Measurements from ENCODE around the gene STH.

STH gene

GRCh38 chr17:45997624-45998023, 1.4 kb upstream of the STH start:
- Histone ChIP-seq H2BK120ac (ENCODE audit: low read depth, low read length) (no peak overlapping the region), H3K79me2 (ENCODE audit: control insufficient read depth, insufficient read depth, low read length) (no peaks in the 10 kb centered on the region), H3K27me3 (ENCODE audit: insufficient read depth, low read length, poor library complexity) (no peaks in the 10 kb centered on the region), H4K8ac (ENCODE audit: low read depth, low read length) (no peak overlapping the region), H3K4me3 (ENCODE audit: low read length) (no peak overlapping the region), H3K4ac (ENCODE audit: low read depth, low read length) (no peak overlapping the region), H3K18ac (ENCODE audit: low read length) (no peak overlapping the region), H4K5ac (ENCODE audit: low read length) (no peak overlapping the region), H2BK15ac (replicated peaks; ENCODE audit: low read depth) (no peak overlapping the region), H3K9ac (ENCODE audit: low read length) (no peak overlapping the region), H3K36me3 (ENCODE audit: control insufficient read depth, insufficient read depth, low read length) (no peaks in the 10 kb centered on the region), H3K23ac (ENCODE audit: low read length) (no peak overlapping the region), H2BK5ac (ENCODE audit: low read length) (no peak overlapping the region), H3K79me1 (ENCODE audit: low read length) (no peaks in the 10 kb centered on the region), H3K4me2 (ENCODE audit: low read length) (no peak overlapping the region), H2AK5ac (ENCODE audit: low read length) (no peak overlapping the region), H3K4me1 (ENCODE audit: control insufficient read depth, low read depth, low read length) (no peaks in the 10 kb centered on the region), H3K56ac (ENCODE audit: low read length) (no peak overlapping the region), H3K27ac (ENCODE audit: low read depth, low read length) (no peak overlapping the region)
- no CpG with 5 or more reads among the region's 9 CpGs for WGBS (ENCODE audit: extremely low coverage, insufficient coverage, low lambda C conversion rate)
- no peak for DNase-seq

DNA sequence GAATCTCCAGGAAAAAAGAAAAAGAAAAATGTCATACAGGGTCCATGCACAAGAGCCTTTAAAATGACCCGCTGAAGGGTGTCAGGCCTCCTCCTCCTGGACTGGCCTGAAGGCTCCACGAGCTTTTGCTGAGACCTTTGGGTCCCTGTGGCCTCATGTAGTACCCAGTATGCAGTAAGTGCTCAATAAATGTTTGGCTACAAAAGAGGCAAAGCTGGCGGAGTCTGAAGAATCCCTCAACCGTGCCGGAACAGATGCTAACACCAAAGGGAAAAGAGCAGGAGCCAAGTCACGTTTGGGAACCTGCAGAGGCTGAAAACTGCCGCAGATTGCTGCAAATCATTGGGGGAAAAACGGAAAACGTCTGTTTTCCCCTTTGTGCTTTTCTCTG, 845 bp downstream of the STH start:
- Histone ChIP-seq H3K56ac (ENCODE audit: low read length) (no peak overlapping the region), H3K27ac (ENCODE audit: low read depth, low read length) (no peak overlapping the region), H3K4ac (ENCODE audit: low read depth, low read length) (no peak overlapping the region), H3K4me2 (ENCODE audit: low read length) (no peak overlapping the region), H2BK15ac (replicated peaks; ENCODE audit: low read depth) (no peak overlapping the region), H3K36me3 (ENCODE audit: control insufficient read depth, insufficient read depth, low read length) (no peaks in the 10 kb centered on the region), H3K79me1 (ENCODE audit: low read length) (no peaks in the 10 kb centered on the region), H2BK120ac (ENCODE audit: low read depth, low read length) (no peak overlapping the region), H2BK5ac (ENCODE audit: low read length) (no peak overlapping the region), H3K4me3 (ENCODE audit: low read length) (no peak overlapping the region), H3K18ac (ENCODE audit: low read length) (no peak overlapping the region), H4K5ac (ENCODE audit: low read length) (no peak overlapping the region), H3K23ac (ENCODE audit: low read length) (no peak overlapping the region), H4K8ac (ENCODE audit: low read depth, low read length) (no peak overlapping the region), H2AK5ac (ENCODE audit: low read length) (no peak overlapping the region), H3K79me2 (ENCODE audit: control insufficient read depth, insufficient read depth, low read length) (no peaks in the 10 kb centered on the region), H3K27me3 (ENCODE audit: insufficient read depth, low read length, poor library complexity) (no peaks in the 10 kb centered on the region), H3K9ac (ENCODE audit: low read length) (no peak overlapping the region), H3K4me1 (ENCODE audit: control insufficient read depth, low read depth, low read length) (no peaks in the 10 kb centered on the region)
- no peak for DNase-seq
- no CpG with 5 or more reads among the region's 9 CpGs for WGBS (ENCODE audit: extremely low coverage, insufficient coverage, low lambda C conversion rate)

DNA sequence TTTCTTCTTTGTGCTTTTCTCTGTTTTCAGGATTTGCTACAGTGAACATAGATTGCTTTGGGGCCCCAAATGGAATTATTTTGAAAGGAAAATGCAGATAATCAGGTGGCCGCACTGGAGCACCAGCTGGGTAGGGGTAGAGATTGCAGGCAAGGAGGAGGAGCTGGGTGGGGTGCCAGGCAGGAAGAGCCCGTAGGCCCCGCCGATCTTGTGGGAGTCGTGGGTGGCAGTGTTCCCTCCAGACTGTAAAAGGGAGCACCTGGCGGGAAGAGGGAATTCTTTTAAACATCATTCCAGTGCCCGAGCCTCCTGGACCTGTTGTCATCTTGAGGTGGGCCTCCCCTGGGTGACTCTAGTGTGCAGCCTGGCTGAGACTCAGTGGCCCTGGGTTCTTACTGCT, 1.2 kb downstream of the STH start:
- Histone ChIP-seq H3K9ac (ENCODE audit: low read length) (no peak overlapping the region), H3K18ac (ENCODE audit: low read length) (no peak overlapping the region), H3K27ac (ENCODE audit: low read depth, low read length) (no peak overlapping the region), H3K79me1 (ENCODE audit: low read length) (no peaks in the 10 kb centered on the region), H2AK5ac (ENCODE audit: low read length) (no peak overlapping the region), H2BK120ac (ENCODE audit: low read depth, low read length) (no peak overlapping the region), H3K56ac (ENCODE audit: low read length) (no peak overlapping the region), H3K4me1 (ENCODE audit: control insufficient read depth, low read depth, low read length) (no peaks in the 10 kb centered on the region), H2BK15ac (replicated peaks; ENCODE audit: low read depth) (no peak overlapping the region), H4K5ac (ENCODE audit: low read length) (no peak overlapping the region), H3K79me2 (ENCODE audit: control insufficient read depth, insufficient read depth, low read length) (no peaks in the 10 kb centered on the region), H3K27me3 (ENCODE audit: insufficient read depth, low read length, poor library complexity) (no peaks in the 10 kb centered on the region), H3K4ac (ENCODE audit: low read depth, low read length) (no peak overlapping the region), H4K8ac (ENCODE audit: low read depth, low read length) (no peak overlapping the region), H3K23ac (ENCODE audit: low read length) (no peak overlapping the region), H3K4me3 (ENCODE audit: low read length) (no peak overlapping the region), H3K4me2 (ENCODE audit: low read length) (no peak overlapping the region), H2BK5ac (ENCODE audit: low read length) (no peak overlapping the region), H3K36me3 (ENCODE audit: control insufficient read depth, insufficient read depth, low read length) (no peaks in the 10 kb centered on the region)
- no CpG with 5 or more reads among the region's 7 CpGs for WGBS (ENCODE audit: extremely low coverage, insufficient coverage, low lambda C conversion rate)
- no peak for DNase-seq

DNA sequence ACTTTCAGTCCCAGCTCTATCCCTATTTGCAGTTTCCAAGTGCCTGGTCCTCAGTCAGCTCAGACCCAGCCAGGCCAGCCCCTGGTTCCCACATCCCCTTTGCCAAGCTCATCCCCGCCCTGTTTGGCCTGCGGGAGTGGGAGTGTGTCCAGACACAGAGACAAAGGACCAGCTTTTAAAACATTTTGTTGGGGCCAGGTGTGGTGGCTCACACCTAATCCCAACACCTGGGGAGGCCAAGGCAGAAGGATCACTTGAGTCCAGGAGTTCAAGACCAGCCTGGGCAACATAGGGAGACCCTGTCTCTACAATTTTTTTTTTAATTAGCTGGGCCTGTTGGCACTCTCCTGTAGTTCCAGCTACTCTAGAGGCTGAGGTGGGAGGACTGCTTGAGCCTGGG, 1.7 kb downstream of the STH start:
- Histone ChIP-seq H4K5ac (ENCODE audit: low read length) (no peak overlapping the region), H3K4ac (ENCODE audit: low read depth, low read length) (no peak overlapping the region), H3K9ac (ENCODE audit: low read length) (no peak overlapping the region), H3K18ac (ENCODE audit: low read length) (no peak overlapping the region), H3K23ac (ENCODE audit: low read length) (no peak overlapping the region), H3K4me1 (ENCODE audit: control insufficient read depth, low read depth, low read length) (no peaks in the 10 kb centered on the region), H2AK5ac (ENCODE audit: low read length) (no peak overlapping the region), H3K4me3 (ENCODE audit: low read length) (no peak overlapping the region), H2BK15ac (replicated peaks; ENCODE audit: low read depth) (no peak overlapping the region), H2BK120ac (ENCODE audit: low read depth, low read length) (no peak overlapping the region), H3K79me1 (ENCODE audit: low read length) (no peaks in the 10 kb centered on the region), H3K56ac (ENCODE audit: low read length) (no peak overlapping the region), H4K8ac (ENCODE audit: low read depth, low read length) (no peak overlapping the region), H3K4me2 (ENCODE audit: low read length) (no peak overlapping the region), H3K36me3 (ENCODE audit: control insufficient read depth, insufficient read depth, low read length) (no peaks in the 10 kb centered on the region), H3K27ac (ENCODE audit: low read depth, low read length) (no peak overlapping the region), H3K79me2 (ENCODE audit: control insufficient read depth, insufficient read depth, low read length) (no peaks in the 10 kb centered on the region), H2BK5ac (ENCODE audit: low read length) (no peak overlapping the region), H3K27me3 (ENCODE audit: insufficient read depth, low read length, poor library complexity) (no peaks in the 10 kb centered on the region)
- no peak for DNase-seq
- no CpG with 5 or more reads among the region's 2 CpGs for WGBS (ENCODE audit: extremely low coverage, insufficient coverage, low lambda C conversion rate)

- H3K79me2 ChIP-seq (ENCODE audit: control insufficient read depth, insufficient read depth, low read length): no peaks in the 10 kb centered on the region
- DNase-seq: no peak
- no peak overlapping the region for H3K4me2 ChIP-seq (ENCODE audit: low read length)
- H3K4me1 ChIP-seq (ENCODE audit: control insufficient read depth, low read depth, low read length): no peaks in the 10 kb centered on the region
- no peak overlapping the region for H3K27ac ChIP-seq (ENCODE audit: low read depth, low read length)
- no peak overlapping the region for H2BK120ac ChIP-seq (ENCODE audit: low read depth, low read length)
- no peak overlapping the region for H2AK5ac ChIP-seq (ENCODE audit: low read length)
- H3K27me3 ChIP-seq (ENCODE audit: insufficient read depth, low read length, poor library complexity): no peaks in the 10 kb centered on the region
- H3K56ac ChIP-seq (ENCODE audit: low read length): no peak overlapping the region
- H3K4ac ChIP-seq (ENCODE audit: low read depth, low read length): no peak overlapping the region
- no peak overlapping the region for H4K8ac ChIP-seq (ENCODE audit: low read depth, low read length)
- no peak overlapping the region for H4K5ac ChIP-seq (ENCODE audit: low read length)
- H3K18ac ChIP-seq (ENCODE audit: low read length): no peak overlapping the region
- no peak overlapping the region for H3K9ac ChIP-seq (ENCODE audit: low read length)
- H3K79me1 ChIP-seq (ENCODE audit: low read length): no peaks in the 10 kb centered on the region
- no CpG with 5 or more reads among the region's 13 CpGs for WGBS (ENCODE audit: extremely low coverage, insufficient coverage, low lambda C conversion rate)
- H2BK5ac ChIP-seq (ENCODE audit: low read length): no peak overlapping the region
- no peak overlapping the region for H3K23ac ChIP-seq (ENCODE audit: low read length)
- no peak overlapping the region for H3K4me3 ChIP-seq (ENCODE audit: low read length)
- H2BK15ac ChIP-seq (replicated peaks; ENCODE audit: low read depth): no peak overlapping the region
- no peaks in the 10 kb centered on the region for H3K36me3 ChIP-seq (ENCODE audit: control insufficient read depth, insufficient read depth, low read length)
Observed at GRCh38 chr17:46001390-46002310, 2.6 kb downstream of the STH start.

Measured in mesendoderm (in vitro differentiated cells).